ENCODE data around the gene DMD. TPM values are rescaled to one million over a fixed set of nuclear protein-coding genes. Genes with fewer than 3 reads are reported as not detected.

DMD gene
- total and polyA plus RNA-seq, 2 experiments from 2014 or later: 1.5 to 2.0 TPM

DNA sequence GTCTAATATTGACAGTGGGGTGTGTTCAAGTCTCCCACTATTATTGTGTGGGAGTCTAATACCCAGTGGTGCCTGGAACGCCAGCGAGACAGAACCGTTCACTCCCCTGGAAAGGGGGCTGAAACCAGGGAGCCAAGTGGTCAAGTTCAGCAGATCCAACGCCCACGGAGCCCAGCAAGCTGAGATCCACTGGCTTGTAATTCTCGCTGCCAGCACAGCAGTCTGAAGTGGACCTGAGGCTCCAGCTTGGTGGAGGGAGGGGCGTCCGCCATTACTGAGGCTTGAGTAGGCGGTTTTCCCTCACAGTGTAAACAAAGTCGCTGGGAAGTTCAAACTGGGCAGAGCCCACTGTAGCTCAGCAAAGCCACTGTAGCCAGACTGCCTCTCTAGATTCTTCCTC lies 407.3 kb downstream of the DMD start:
- Histone ChIP-seq H3K4me1 (ENCODE audit: insufficient read depth) (no peaks in the 10 kb centered on the region), H3K27me3 (replicated peaks; ENCODE audit: insufficient read depth) (no peaks in the 10 kb centered on the region), H3K4me3 (no peak overlapping the region), H4K20me1 (ENCODE audit: insufficient read depth) (no peaks in the 10 kb centered on the region), H2AFZ (no peak overlapping the region), H3K36me3 (ENCODE audit: low read depth) (no peaks in the 10 kb centered on the region), H3K79me2 (ENCODE audit: insufficient read depth) (no peaks in the 10 kb centered on the region), H3K9me3 (ENCODE audit: low read depth) (no peaks in the 10 kb centered on the region), H3K27ac (no peak overlapping the region), H3F3A (ENCODE audit: insufficient read depth) (no peaks in the 10 kb centered on the region), H3K9ac (no peak overlapping the region), H3K4me2 (ENCODE audit: unreplicated experiment) (no peak overlapping the region), H3K9me2 (ENCODE audit: insufficient read depth) (no peaks in the 10 kb centered on the region)
- TF ChIP-seq EZH2phosphoT487 (IDR thresholded peaks at IDR 0.05; ENCODE audit: insufficient read depth, low read depth): no peak
- TF ChIP-seq EZH2 (IDR thresholded peaks at IDR 0.05; ENCODE audit: insufficient read depth, poor library complexity, severe bottlenecking): no peak
- in situ Hi-C loops (cut with MboI): no loop called here
- WGBS, 2 experiments (ENCODE audit: low coverage in 1 of 2, low lambda C conversion rate in 2 of 2, missing lambda C conversion rate in 2 of 2): 33 to 42% methylated on average over 7 to 9 of the region's 10 CpGs
- no peak for DNase-seq

GRCh38 chrX:32798990-32799389 lies 412.4 kb downstream of the DMD start:
- H3K36me3 ChIP-seq (ENCODE audit: low read depth): no peaks in the 10 kb centered on the region
- DNase-seq: no peak
- no peak overlapping the region for H2AFZ ChIP-seq
- H3K27me3 ChIP-seq (replicated peaks; ENCODE audit: insufficient read depth): no peaks in the 10 kb centered on the region
- H3K4me1 ChIP-seq (ENCODE audit: insufficient read depth): no peaks in the 10 kb centered on the region
- no peaks in the 10 kb centered on the region for H4K20me1 ChIP-seq (ENCODE audit: insufficient read depth)
- H3K9ac ChIP-seq: no peak overlapping the region
- H3K4me2 ChIP-seq (ENCODE audit: unreplicated experiment): no peak overlapping the region
- no peaks in the 10 kb centered on the region for H3K9me3 ChIP-seq (ENCODE audit: low read depth)
- H3F3A ChIP-seq (ENCODE audit: insufficient read depth): no peaks in the 10 kb centered on the region
- in situ Hi-C loops (cut with MboI): no loop called here
- TF ChIP-seq EZH2phosphoT487 (IDR thresholded peaks at IDR 0.05; ENCODE audit: insufficient read depth, low read depth) (no peak), EZH2 (IDR thresholded peaks at IDR 0.05; ENCODE audit: insufficient read depth, poor library complexity, severe bottlenecking) (no peak)
- H3K4me3 ChIP-seq: no peak overlapping the region
- H3K79me2 ChIP-seq (ENCODE audit: insufficient read depth): no peaks in the 10 kb centered on the region
- no peaks in the 10 kb centered on the region for H3K9me2 ChIP-seq (ENCODE audit: insufficient read depth)
- H3K27ac ChIP-seq: no peak overlapping the region
- 1 to 2% methylated on average over 3 of the region's 3 CpGs for WGBS, 2 experiments (ENCODE audit: low coverage in 1 of 2, low lambda C conversion rate in 2 of 2, missing lambda C conversion rate in 2 of 2)

DNA sequence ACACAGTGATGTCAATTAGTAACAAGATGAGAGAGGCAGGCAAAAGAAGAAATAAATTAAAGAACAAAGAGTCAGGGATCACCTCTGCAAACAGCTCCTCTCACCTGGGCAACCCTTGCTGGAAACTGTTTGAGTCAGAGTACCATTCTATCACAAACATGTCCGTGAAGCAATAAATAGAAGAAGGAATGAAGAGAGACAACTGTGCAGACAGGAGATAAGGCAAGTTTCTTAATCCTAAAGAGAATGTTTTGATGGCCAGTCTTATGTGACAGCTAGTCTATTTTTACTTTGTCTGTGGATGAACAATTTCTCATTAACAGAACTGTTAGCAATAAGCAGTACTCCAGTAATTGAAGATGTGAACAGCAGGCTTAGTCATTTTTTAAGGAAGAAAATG lies 422.4 kb downstream of the DMD start:
- Histone ChIP-seq H3K4me3 (no peak overlapping the region), H3K36me3 (ENCODE audit: low read depth) (no peaks in the 10 kb centered on the region), H3K4me2 (ENCODE audit: unreplicated experiment) (no peak overlapping the region), H3K4me1 (ENCODE audit: insufficient read depth) (no peaks in the 10 kb centered on the region), H3K9me3 (ENCODE audit: low read depth) (no peaks in the 10 kb centered on the region), H3K27me3 (replicated peaks; ENCODE audit: insufficient read depth) (no peaks in the 10 kb centered on the region), H3K9me2 (ENCODE audit: insufficient read depth) (no peaks in the 10 kb centered on the region), H3K9ac (no peak overlapping the region), H3F3A (ENCODE audit: insufficient read depth) (no peaks in the 10 kb centered on the region), H4K20me1 (ENCODE audit: insufficient read depth) (no peaks in the 10 kb centered on the region), H2AFZ (no peak overlapping the region), H3K27ac (no peak overlapping the region), H3K79me2 (ENCODE audit: insufficient read depth) (no peaks in the 10 kb centered on the region)
- TF ChIP-seq EZH2 (IDR thresholded peaks at IDR 0.05; ENCODE audit: insufficient read depth, poor library complexity, severe bottlenecking): no peak
- no peak for TF ChIP-seq EZH2phosphoT487 (IDR thresholded peaks at IDR 0.05; ENCODE audit: insufficient read depth, low read depth)
- DNase-seq: no peak
- in situ Hi-C loops (cut with MboI): no loop called here
- WGBS, 2 experiments (ENCODE audit: low coverage in 1 of 2, low lambda C conversion rate in 2 of 2, missing lambda C conversion rate in 2 of 2): 0 to 6% methylated on average over 1 of the region's 1 CpG

- in situ Hi-C loops (cut with MboI): no loop called here
- Histone ChIP-seq H4K20me1 (ENCODE audit: insufficient read depth) (no peaks in the 10 kb centered on the region), H3K9me2 (ENCODE audit: insufficient read depth) (no peaks in the 10 kb centered on the region), H3F3A (ENCODE audit: insufficient read depth) (no peaks in the 10 kb centered on the region), H3K27ac (no peak overlapping the region), H3K4me1 (ENCODE audit: insufficient read depth) (no peaks in the 10 kb centered on the region), H3K36me3 (ENCODE audit: low read depth) (no peaks in the 10 kb centered on the region), H3K4me3 (no peak overlapping the region), H3K9ac (no peak overlapping the region), H3K27me3 (replicated peaks; ENCODE audit: insufficient read depth) (no peaks in the 10 kb centered on the region), H2AFZ (no peak overlapping the region), H3K4me2 (ENCODE audit: unreplicated experiment) (no peak overlapping the region), H3K9me3 (ENCODE audit: low read depth) (no peaks in the 10 kb centered on the region), H3K79me2 (ENCODE audit: insufficient read depth) (no peaks in the 10 kb centered on the region)
- DNase-seq: no peak
- 13 to 14% methylated on average over 4 of the region's 4 CpGs for whole genome bisulfite sequencing, 2 experiments (ENCODE audit: low coverage in 1 of 2, low lambda C conversion rate in 2 of 2, missing lambda C conversion rate in 2 of 2)
- TF ChIP-seq EZH2phosphoT487 (IDR thresholded peaks at IDR 0.05; ENCODE audit: insufficient read depth, low read depth): no peak
- no peak for TF ChIP-seq EZH2 (IDR thresholded peaks at IDR 0.05; ENCODE audit: insufficient read depth, poor library complexity, severe bottlenecking)
Measured at GRCh38 chrX:32780109-32780508, 431.2 kb downstream of the DMD start.

DNA sequence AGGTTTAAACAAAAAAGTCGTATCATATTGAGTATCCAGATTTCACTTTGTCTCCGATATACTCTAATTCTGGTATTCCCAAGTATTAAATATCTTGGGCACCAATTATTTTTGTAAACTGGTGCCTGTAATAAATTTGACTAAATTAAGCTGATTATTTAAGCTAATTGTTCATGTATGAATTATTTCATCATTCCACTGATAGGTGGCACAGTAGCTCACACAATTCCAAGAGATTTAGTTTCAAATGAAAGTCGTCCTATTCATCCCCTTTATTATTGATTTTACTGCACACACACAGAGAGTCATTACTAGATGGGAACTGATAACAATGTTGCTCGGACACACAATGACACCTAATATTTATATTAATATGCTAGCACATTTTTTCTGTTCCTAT lies 432.4 kb downstream of the DMD start:
- Histone ChIP-seq H3K9me3 (ENCODE audit: low read depth) (no peaks in the 10 kb centered on the region), H3K79me2 (ENCODE audit: insufficient read depth) (no peaks in the 10 kb centered on the region), H3K9me2 (ENCODE audit: insufficient read depth) (no peaks in the 10 kb centered on the region), H3K27ac (no peak overlapping the region), H2AFZ (no peak overlapping the region), H3K4me3 (no peak overlapping the region), H3K36me3 (ENCODE audit: low read depth) (no peaks in the 10 kb centered on the region), H4K20me1 (ENCODE audit: insufficient read depth) (no peaks in the 10 kb centered on the region), H3K27me3 (replicated peaks; ENCODE audit: insufficient read depth) (no peaks in the 10 kb centered on the region), H3F3A (ENCODE audit: insufficient read depth) (no peaks in the 10 kb centered on the region), H3K9ac (no peak overlapping the region), H3K4me2 (ENCODE audit: unreplicated experiment) (no peak overlapping the region), H3K4me1 (ENCODE audit: insufficient read depth) (no peaks in the 10 kb centered on the region)
- in situ Hi-C loops (cut with MboI): no loop called here
- TF ChIP-seq EZH2 (IDR thresholded peaks at IDR 0.05; ENCODE audit: insufficient read depth, poor library complexity, severe bottlenecking): no peak
- TF ChIP-seq EZH2phosphoT487 (IDR thresholded peaks at IDR 0.05; ENCODE audit: insufficient read depth, low read depth): no peak
- no peak for DNase-seq
- 25 to 31% methylated on average over 4 of the region's 4 CpGs for WGBS, 2 experiments (ENCODE audit: low coverage in 1 of 2, low lambda C conversion rate in 2 of 2, missing lambda C conversion rate in 2 of 2)

All from GM23248 (cell line).